GM19452 (cell line): ENCODE measurements around the gene CMTM2.
A peak's percentile ranks its signal among the peaks of the same experiment; 100 is the strongest.
"Not testable (repeated sequence)": the region's sequence is repeated elsewhere in the genome, so short reads cannot be mapped to it uniquely, and the experiment has no call there.

Experiments
- ATAC-seq: cut with Tn5 transposase; IDR thresholded peaks from one replicate; pipeline ENCODE4 v1.9.1; 2021; ENCODE audit not compliant: unreplicated experiment

The CMTM2 gene

GRCh38 chr16:66581246-66581952, 2.1 kb downstream of the CMTM2 start:
- ATAC-seq, result no peak

- ATAC-seq, result no peak
Measured at GRCh38 chr16:66585481-66586239, 6.4 kb downstream of the CMTM2 start.

GRCh38 chr16:66587881-66588600, 8.8 kb downstream of the CMTM2 start:
- no peak for ATAC-seq

- ATAC-seq, result no peak
Measured at GRCh38 chr16:66588981-66589713, 9.9 kb downstream of the CMTM2 start.

- ATAC-seq, result no peak
Measured at GRCh38 chr16:66590322-66590721, 11.1 kb downstream of the CMTM2 start.

GRCh38 chr16:66591018-66591417, 11.8 kb downstream of the CMTM2 start:
- no peak for ATAC-seq

- ATAC-seq, result no peak
Measured at GRCh38 chr16:66592241-66592640, 13.0 kb downstream of the CMTM2 start.

- no peak for ATAC-seq
Measured at GRCh38 chr16:66592814-66593213, 13.6 kb downstream of the CMTM2 start.

- no peak for ATAC-seq
Measured at GRCh38 chr16:66594739-66595138, 15.5 kb downstream of the CMTM2 start.

- ATAC-seq, result not testable (repeated sequence)
Measured at GRCh38 chr16:66596559-66596958, 17.3 kb downstream of the CMTM2 start.

- ATAC-seq, result no peak
Measured at GRCh38 chr16:66596986-66597848, 18.0 kb downstream of the CMTM2 start.

GRCh38 chr16:66598111-66598510, 18.8 kb downstream of the CMTM2 start:
- no peak for ATAC-seq

- no peak for ATAC-seq
Measured at GRCh38 chr16:66599726-66600125, 20.5 kb downstream of the CMTM2 start.

- no peak for ATAC-seq
Measured at GRCh38 chr16:66600477-66600876, 21.2 kb downstream of the CMTM2 start.

GRCh38 chr16:66601471-66601870, 22.2 kb downstream of the CMTM2 start:
- no peak for ATAC-seq

- no peak for ATAC-seq
Measured at GRCh38 chr16:66603537-66604375, 24.5 kb downstream of the CMTM2 start.

- peak; percentile 56 for ATAC-seq
Measured at GRCh38 chr16:66604376-66605176, 25.3 kb downstream of the CMTM2 start, which contains the start of gene CMTM3. TSS of gene CMTM3 (plus strand) at chr16:66604704. CDS start at chr16:66604806, 102 bp downstream.
